ENCODE results near the gene LTB. TPM values are rescaled to one million over a fixed set of nuclear protein-coding genes. Genes with fewer than 3 reads are reported as not detected.

The LTB gene
- total and polyA plus RNA-seq, 9 of the 15 experiments (the other 6 are each of a cell fraction or from before 2014, with no cell fraction given): 0.07 to 0.51 TPM; not detected in 7

DNA sequence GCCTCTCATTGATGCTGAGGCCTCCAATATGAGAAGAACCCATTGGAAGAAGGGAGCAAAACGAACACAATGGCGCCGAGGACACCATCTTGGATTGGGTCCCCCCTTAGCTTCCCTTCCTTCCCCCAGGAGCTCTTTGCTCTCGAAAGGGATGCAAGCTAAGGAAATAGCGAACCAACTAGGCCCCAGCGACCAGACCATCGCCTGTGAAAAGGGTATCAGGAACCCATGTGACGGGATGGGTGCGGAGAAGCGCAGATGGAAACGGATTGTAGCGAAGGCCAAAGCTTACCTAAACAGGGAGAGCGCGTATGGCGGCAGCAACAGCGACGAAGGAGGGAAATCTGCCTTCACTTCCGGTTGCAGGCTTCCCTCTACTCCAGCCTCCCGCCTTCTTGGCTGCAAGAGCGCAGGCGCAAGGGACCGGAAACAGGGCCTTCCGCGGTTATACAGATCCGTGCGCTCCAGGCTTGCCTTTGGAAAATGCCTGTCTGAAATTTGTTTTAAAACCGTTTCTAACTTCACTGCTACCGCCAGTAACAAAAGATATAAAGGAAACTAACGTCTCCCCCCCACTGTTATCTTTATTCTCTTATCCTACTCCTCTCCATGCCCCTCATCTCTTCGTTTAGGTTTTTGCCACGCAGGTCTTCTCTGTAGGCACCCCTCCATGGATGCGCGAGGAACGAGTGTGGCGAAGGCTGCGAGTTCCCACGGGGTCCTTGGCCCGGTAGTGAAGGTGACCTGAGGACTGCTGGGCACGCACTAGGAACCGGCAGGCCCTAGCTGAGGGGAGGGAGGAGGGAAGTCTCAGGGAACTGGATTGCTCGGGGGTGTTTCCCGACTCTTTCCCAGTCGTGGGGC lies 40.3 kb downstream of the LTB start, which contains the start of gene DDX39B (continued):
- no peak for TF ChIP-seq SRSF9 (IDR thresholded peaks at IDR 0.05; ENCODE audit: borderline replicate concordance, low read depth, low read length)
- TF ChIP-seq PHF8 (IDR thresholded peaks at IDR 0.05; ENCODE audit: borderline replicate concordance, low read length): peak; percentile 84; the same call in 1 of the 2 replicates
- peak; percentile 68; the same call in 1 of the 2 replicates for TF ChIP-seq BHLHE40 (IDR thresholded peaks at IDR 0.05; ENCODE audit: low read length)
- TF ChIP-seq, protein P1, sequence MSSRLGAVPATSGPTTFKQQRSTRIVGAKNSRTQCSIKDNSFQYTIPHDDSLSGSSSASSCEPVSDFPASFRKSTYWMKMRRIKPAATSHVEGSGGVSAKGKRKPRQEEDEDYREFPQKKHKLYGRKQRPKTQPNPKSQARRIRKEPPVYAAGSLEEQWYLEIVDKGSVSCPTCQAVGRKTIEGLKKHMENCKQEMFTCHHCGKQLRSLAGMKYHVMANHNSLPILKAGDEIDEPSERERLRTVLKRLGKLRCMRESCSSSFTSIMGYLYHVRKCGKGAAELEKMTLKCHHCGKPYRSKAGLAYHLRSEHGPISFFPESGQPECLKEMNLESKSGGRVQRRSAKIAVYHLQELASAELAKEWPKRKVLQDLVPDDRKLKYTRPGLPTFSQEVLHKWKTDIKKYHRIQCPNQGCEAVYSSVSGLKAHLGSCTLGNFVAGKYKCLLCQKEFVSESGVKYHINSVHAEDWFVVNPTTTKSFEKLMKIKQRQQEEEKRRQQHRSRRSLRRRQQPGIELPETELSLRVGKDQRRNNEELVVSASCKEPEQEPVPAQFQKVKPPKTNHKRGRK (tag; IDR thresholded peaks at IDR 0.05): no peak
- TF ChIP-seq, protein P2, sequence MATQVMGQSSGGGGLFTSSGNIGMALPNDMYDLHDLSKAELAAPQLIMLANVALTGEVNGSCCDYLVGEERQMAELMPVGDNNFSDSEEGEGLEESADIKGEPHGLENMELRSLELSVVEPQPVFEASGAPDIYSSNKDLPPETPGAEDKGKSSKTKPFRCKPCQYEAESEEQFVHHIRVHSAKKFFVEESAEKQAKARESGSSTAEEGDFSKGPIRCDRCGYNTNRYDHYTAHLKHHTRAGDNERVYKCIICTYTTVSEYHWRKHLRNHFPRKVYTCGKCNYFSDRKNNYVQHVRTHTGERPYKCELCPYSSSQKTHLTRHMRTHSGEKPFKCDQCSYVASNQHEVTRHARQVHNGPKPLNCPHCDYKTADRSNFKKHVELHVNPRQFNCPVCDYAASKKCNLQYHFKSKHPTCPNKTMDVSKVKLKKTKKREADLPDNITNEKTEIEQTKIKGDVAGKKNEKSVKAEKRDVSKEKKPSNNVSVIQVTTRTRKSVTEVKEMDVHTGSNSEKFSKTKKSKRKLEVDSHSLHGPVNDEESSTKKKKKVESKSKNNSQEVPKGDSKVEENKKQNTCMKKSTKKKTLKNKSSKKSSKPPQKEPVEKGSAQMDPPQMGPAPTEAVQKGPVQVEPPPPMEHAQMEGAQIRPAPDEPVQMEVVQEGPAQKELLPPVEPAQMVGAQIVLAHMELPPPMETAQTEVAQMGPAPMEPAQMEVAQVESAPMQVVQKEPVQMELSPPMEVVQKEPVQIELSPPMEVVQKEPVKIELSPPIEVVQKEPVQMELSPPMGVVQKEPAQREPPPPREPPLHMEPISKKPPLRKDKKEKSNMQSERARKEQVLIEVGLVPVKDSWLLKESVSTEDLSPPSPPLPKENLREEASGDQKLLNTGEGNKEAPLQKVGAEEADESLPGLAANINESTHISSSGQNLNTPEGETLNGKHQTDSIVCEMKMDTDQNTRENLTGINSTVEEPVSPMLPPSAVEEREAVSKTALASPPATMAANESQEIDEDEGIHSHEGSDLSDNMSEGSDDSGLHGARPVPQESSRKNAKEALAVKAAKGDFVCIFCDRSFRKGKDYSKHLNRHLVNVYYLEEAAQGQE (IDR thresholded peaks at IDR 0.05; ENCODE audit: borderline replicate concordance): no peak
- TF ChIP-seq, protein P2 (CRISPR knock-in tag; IDR thresholded peaks at IDR 0.05; ENCODE audit: low read depth): peak; percentile 92; the same call in 1 of the 2 replicates
- TF ChIP-seq ZNF384 (IDR thresholded peaks at IDR 0.05; ENCODE audit: low read depth, low read length): no peak
- no peak for TF ChIP-seq ZNF3 (CRISPR knock-in tag; IDR thresholded peaks at IDR 0.05)
- peak; percentile 19; the same call in 1 of the 2 replicates for TF ChIP-seq FOXK1 (CRISPR knock-in tag; IDR thresholded peaks at IDR 0.05; ENCODE audit: borderline replicate concordance)
- TF ChIP-seq BRD9 (IDR thresholded peaks at IDR 0.05; ENCODE audit: low read depth, partially characterized antibody): peak; percentile 100
- TF ChIP-seq KLF6 (CRISPR knock-in tag; IDR thresholded peaks at IDR 0.05; ENCODE audit: borderline replicate concordance): peak; percentile 78; the same call in 1 of the 2 replicates
- peak; percentile 73; the same call in 1 of the 2 replicates for TF ChIP-seq DNMT1 (IDR thresholded peaks at IDR 0.05)
- peak; percentile 81; the same call in 1 of the 2 replicates for TF ChIP-seq ZNF12 (CRISPR knock-in tag; IDR thresholded peaks at IDR 0.05)
- TF ChIP-seq ZNF586 (CRISPR knock-in tag; conservative IDR thresholded peaks at IDR 0.05): no peak
- TF ChIP-seq, protein P3, sequence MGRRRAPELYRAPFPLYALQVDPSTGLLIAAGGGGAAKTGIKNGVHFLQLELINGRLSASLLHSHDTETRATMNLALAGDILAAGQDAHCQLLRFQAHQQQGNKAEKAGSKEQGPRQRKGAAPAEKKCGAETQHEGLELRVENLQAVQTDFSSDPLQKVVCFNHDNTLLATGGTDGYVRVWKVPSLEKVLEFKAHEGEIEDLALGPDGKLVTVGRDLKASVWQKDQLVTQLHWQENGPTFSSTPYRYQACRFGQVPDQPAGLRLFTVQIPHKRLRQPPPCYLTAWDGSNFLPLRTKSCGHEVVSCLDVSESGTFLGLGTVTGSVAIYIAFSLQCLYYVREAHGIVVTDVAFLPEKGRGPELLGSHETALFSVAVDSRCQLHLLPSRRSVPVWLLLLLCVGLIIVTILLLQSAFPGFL (CRISPR knock-in tag; IDR thresholded peaks at IDR 0.05): no peak
- peak; percentile 55; the same call in 1 of the 2 replicates for TF ChIP-seq KLF13 (tag; IDR thresholded peaks at IDR 0.05; ENCODE audit: borderline replicate concordance, low read depth)
- peak; percentile 100 for TF ChIP-seq EP400 (IDR thresholded peaks at IDR 0.05)

All from K562 (cell line).